ENCODE measurements around the gene STX16. TPM values are rescaled to one million over a fixed set of nuclear protein-coding genes. Genes with fewer than 3 reads are reported as not detected.

STX16 gene
- total RNA-seq, 1 donor from 2014 or later: 50.4 TPM

DNA sequence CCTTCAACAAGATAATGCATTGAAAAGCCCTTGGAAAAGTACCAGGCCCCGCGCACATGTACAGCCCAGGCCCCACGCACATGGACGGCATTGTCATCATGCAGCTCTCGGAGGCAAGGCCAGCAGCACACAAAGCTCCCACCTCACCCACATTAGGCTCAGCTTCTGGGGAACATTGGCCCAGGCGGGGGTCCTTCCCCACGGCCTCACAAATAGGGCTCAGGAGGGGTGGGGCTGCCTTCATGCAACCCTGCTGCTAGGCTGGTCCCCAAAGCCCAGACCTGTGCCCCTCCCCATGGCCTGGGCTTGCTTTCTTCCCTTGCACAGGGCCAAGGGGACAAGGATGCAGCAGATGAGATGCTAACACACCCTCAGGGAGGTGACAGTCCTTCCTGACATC, 68.2 kb downstream of the STX16 start:
- Mint-ChIP-seq H3K27ac (ENCODE audit: unreplicated experiment) (no peak overlapping the region), H3K4me1 (ENCODE audit: low read depth) (no peaks in the 10 kb centered on the region), H3K9me3 (ENCODE audit: low read depth) (peaks cover under 1% of the 10 kb centered on the region), H3K27me3 (ENCODE audit: low read depth) (peaks cover 30% of the 10 kb centered on the region), H3K36me3 (ENCODE audit: low read depth) (no peaks in the 10 kb centered on the region), H3K4me3 (ENCODE audit: unreplicated experiment) (no peak overlapping the region)
- peak; percentile 63 for DNase-seq (ENCODE audit: low spot score)
- TF ChIP-seq, protein P1, sequence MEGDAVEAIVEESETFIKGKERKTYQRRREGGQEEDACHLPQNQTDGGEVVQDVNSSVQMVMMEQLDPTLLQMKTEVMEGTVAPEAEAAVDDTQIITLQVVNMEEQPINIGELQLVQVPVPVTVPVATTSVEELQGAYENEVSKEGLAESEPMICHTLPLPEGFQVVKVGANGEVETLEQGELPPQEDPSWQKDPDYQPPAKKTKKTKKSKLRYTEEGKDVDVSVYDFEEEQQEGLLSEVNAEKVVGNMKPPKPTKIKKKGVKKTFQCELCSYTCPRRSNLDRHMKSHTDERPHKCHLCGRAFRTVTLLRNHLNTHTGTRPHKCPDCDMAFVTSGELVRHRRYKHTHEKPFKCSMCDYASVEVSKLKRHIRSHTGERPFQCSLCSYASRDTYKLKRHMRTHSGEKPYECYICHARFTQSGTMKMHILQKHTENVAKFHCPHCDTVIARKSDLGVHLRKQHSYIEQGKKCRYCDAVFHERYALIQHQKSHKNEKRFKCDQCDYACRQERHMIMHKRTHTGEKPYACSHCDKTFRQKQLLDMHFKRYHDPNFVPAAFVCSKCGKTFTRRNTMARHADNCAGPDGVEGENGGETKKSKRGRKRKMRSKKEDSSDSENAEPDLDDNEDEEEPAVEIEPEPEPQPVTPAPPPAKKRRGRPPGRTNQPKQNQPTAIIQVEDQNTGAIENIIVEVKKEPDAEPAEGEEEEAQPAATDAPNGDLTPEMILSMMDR (IDR thresholded peaks at IDR 0.05): no peak

DNA sequence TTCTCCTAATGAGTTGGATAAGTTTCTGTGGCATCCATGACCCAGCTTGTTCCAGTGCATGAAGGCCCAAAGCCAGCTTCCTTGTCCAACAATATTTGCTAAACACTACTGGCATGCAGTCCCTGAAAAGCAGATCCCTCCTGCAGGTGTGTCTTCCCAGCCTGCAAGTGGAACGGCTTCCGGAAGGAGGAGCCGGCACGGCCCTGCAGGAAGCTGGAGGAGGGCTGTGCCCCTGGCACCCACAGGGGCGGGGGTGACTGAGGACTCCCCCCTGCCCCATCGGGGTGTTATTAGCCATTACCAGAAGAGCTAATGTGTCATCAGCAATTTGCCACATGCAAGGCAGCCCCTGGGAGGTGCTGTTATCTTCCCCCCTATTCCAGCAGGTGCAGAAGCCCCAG, 68.9 kb downstream of the STX16 start:
- peaks cover 37% of the 10 kb centered on the region for H3K27me3 Mint-ChIP-seq (ENCODE audit: low read depth)
- H3K36me3 Mint-ChIP-seq (ENCODE audit: low read depth): peaks cover 2% of the 10 kb centered on the region
- DNase-seq (ENCODE audit: low spot score): peak; percentile 53
- H3K9me3 Mint-ChIP-seq (ENCODE audit: low read depth): peaks cover 8% of the 10 kb centered on the region
- no peaks in the 10 kb centered on the region for H3K4me1 Mint-ChIP-seq (ENCODE audit: low read depth)
- TF ChIP-seq, protein P1 (IDR thresholded peaks at IDR 0.05): no peak
- no peak overlapping the region for H3K27ac Mint-ChIP-seq (ENCODE audit: unreplicated experiment)
- no peak overlapping the region for H3K4me3 Mint-ChIP-seq (ENCODE audit: unreplicated experiment)

DNA sequence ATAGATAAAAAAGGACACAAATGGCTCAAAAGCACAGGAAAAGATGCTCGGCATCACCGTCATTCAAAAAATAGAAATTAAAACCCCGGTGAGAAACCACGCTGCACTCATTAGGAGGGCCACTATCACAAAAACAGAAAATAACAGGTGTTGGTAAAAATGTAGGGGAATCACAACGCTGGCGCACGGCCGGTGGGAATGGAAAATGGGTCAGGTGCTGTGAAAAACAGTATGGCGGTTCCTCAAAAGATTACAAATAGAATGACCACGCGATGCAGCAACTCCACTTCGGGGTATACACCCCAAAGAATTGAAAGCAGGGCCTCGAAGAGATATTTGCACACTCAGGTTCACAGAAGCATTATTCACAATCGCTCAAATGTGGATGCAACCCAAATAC, 69.8 kb downstream of the STX16 start:
- no peaks in the 10 kb centered on the region for H3K4me1 Mint-ChIP-seq (ENCODE audit: low read depth)
- no peak overlapping the region for H3K27ac Mint-ChIP-seq (ENCODE audit: unreplicated experiment)
- peaks cover 2% of the 10 kb centered on the region for H3K36me3 Mint-ChIP-seq (ENCODE audit: low read depth)
- DNase-seq (ENCODE audit: low spot score): peak; percentile 7
- H3K9me3 Mint-ChIP-seq (ENCODE audit: low read depth): peaks cover 8% of the 10 kb centered on the region
- peaks cover 37% of the 10 kb centered on the region for H3K27me3 Mint-ChIP-seq (ENCODE audit: low read depth)
- no peak overlapping the region for H3K4me3 Mint-ChIP-seq (ENCODE audit: unreplicated experiment)
- TF ChIP-seq, protein P1 (IDR thresholded peaks at IDR 0.05): no peak

DNA sequence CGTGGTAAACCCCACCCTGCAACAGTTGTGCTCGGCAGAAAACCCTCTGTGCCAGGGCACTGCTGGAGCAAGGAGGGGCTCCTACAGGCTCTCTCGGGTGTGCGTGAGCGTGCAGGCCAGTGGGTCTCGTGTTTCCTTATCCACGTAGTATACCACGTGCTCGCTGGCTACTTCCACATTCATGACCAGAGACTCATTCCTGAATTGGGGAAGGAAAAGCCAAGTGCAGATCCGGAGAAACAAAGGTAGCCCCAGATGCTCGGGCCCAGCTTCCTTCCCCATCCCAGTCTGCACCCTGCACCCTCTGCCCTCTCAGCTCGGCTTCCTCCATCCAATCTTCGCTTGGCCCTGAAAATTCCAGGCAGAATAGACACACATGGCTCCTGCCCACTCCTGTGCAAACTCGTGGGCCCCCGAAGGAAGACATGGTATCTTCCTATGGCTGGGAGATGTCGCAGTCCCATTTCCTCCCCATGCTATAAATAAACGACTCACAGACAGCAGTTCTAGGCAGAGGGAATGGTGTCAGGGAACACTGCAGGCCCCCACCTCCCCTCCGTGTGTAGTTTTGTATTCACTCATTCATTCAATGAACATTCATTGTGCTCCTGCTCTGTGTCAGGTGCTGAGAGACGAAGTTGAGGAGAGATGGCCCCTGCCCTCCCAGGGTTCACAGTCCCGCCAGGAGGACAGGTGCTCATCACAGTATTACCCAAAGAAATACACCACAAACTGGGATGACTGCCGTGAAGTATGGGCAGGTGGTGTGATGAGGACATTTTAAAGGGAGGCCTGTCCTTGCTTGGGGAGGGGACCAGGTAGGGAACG, 71.1 kb downstream of the STX16 start:
- Mint-ChIP-seq H3K36me3 (ENCODE audit: low read depth) (peaks cover 3% of the 10 kb centered on the region), H3K4me1 (ENCODE audit: low read depth) (no peaks in the 10 kb centered on the region), H3K27me3 (ENCODE audit: low read depth) (peaks cover 37% of the 10 kb centered on the region), H3K9me3 (ENCODE audit: low read depth) (peaks cover 18% of the 10 kb centered on the region), H3K4me3 (ENCODE audit: unreplicated experiment) (no peak overlapping the region), H3K27ac (ENCODE audit: unreplicated experiment) (no peak overlapping the region)
- TF ChIP-seq, protein P1 (IDR thresholded peaks at IDR 0.05): no peak
- DNase-seq (ENCODE audit: low spot score): peak; percentile 57

DNA sequence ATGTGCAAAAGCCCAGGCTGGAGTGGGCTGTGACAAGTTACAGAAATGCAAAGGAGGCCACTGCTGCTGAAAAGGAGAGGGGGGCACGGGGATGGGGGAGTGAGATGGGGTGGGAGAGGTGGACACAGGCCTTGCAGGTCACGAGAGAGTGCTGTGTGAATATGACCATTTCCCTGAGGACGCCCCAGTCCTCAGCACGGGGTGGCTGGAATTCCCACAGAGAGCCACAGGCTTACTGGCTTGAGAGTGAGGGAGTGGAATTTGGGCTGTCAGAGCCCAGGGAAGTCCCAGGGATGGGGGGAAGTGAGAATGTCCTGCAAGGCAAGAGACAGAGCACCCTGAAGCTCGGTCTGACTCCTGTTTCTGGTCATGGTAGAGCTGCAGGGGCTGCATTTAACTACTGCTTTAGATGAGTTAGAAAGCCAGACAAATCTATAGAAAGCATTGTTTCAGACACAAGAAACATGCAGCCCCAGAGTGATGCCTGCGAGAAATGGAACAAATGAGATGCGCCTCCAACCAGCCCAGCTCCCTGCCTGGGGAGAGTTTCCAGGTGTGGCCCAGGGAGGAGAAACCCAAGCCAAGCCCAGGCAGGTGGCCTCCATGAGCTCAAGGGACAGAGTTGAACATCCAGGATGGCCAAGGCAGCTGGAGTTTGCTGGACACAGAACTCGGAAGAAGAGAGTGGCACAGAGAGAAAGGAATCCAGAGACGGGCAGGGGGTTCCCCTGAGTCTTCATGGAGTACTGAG, 72.0 kb downstream of the STX16 start:
- Mint-ChIP-seq H3K27ac (ENCODE audit: unreplicated experiment) (no peak overlapping the region), H3K4me1 (ENCODE audit: low read depth) (no peaks in the 10 kb centered on the region), H3K9me3 (ENCODE audit: low read depth) (peaks cover 27% of the 10 kb centered on the region), H3K4me3 (ENCODE audit: unreplicated experiment) (no peak overlapping the region), H3K27me3 (ENCODE audit: low read depth) (peaks cover 37% of the 10 kb centered on the region), H3K36me3 (ENCODE audit: low read depth) (peaks cover 7% of the 10 kb centered on the region)
- DNase-seq (ENCODE audit: low spot score): peak; percentile 30
- TF ChIP-seq, protein P1 (IDR thresholded peaks at IDR 0.05): no peak
